ENCODE measurements around the gene PSMA1.

DNA sequence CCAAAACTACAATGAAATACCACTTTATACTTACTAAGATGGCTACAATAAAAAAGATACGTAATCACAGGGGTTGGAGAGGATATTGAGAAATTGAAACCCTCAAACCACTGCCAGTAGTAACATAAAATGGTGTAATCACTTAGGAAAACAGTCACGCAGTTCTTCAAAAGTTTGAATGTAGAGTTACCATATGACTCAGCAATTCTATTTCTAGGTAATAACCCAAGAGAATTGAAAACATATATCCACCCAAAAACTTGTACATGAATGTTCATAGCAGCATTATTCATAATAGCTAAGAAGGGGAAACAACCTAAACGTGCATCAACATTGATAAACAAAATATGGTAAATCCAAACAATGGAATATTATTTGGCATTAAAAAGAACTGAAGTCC lies 24.4 kb upstream of the PSMA1 start:
- TF ChIP-seq, protein P1, sequence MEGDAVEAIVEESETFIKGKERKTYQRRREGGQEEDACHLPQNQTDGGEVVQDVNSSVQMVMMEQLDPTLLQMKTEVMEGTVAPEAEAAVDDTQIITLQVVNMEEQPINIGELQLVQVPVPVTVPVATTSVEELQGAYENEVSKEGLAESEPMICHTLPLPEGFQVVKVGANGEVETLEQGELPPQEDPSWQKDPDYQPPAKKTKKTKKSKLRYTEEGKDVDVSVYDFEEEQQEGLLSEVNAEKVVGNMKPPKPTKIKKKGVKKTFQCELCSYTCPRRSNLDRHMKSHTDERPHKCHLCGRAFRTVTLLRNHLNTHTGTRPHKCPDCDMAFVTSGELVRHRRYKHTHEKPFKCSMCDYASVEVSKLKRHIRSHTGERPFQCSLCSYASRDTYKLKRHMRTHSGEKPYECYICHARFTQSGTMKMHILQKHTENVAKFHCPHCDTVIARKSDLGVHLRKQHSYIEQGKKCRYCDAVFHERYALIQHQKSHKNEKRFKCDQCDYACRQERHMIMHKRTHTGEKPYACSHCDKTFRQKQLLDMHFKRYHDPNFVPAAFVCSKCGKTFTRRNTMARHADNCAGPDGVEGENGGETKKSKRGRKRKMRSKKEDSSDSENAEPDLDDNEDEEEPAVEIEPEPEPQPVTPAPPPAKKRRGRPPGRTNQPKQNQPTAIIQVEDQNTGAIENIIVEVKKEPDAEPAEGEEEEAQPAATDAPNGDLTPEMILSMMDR (IDR thresholded peaks at IDR 0.05) = no peak
- TF ChIP-seq POLR2A (IDR thresholded peaks at IDR 0.05) (no peak), POLR2AphosphoS5 (IDR thresholded peaks at IDR 0.05) (no peak)
